ENCODE data around the gene SEMA4F.

Gene SEMA4F

GRCh38 chr2:74659462-74659861, 5.4 kb downstream of the SEMA4F start:
- DNase-seq (ENCODE audit: low spot score), result no peak

GRCh38 chr2:74668087-74668486, 14.0 kb downstream of the SEMA4F start:
- no peak for DNase-seq (ENCODE audit: low spot score)

- DNase-seq (ENCODE audit: low spot score), result no peak
These were observed 16.2 kb downstream of the SEMA4F start for GRCh38 chr2:74670263-74670662.

- DNase-seq (ENCODE audit: low spot score), result no peak
These were observed 17.4 kb downstream of the SEMA4F start for GRCh38 chr2:74671479-74671878.

- DNase-seq (ENCODE audit: low spot score), result no peak
These were observed 19.9 kb downstream of the SEMA4F start for GRCh38 chr2:74673826-74674528.

- no peak for DNase-seq (ENCODE audit: low spot score)
These were observed 21.0 kb downstream of the SEMA4F start for GRCh38 chr2:74675090-74675489.

- no peak for DNase-seq (ENCODE audit: low spot score)
These were observed 22.3 kb downstream of the SEMA4F start for GRCh38 chr2:74676331-74676730.

- no peak for DNase-seq (ENCODE audit: low spot score)
These were observed 25.6 kb downstream of the SEMA4F start for GRCh38 chr2:74679615-74680014.

GRCh38 chr2:74682501-74682900, 28.5 kb downstream of the SEMA4F start:
- no peak for DNase-seq (ENCODE audit: low spot score)

- no peak for DNase-seq (ENCODE audit: low spot score)
These were observed 31.4 kb downstream of the SEMA4F start for GRCh38 chr2:74685408-74685807.

- no peak for DNase-seq (ENCODE audit: low spot score)
These were observed 34.8 kb downstream of the SEMA4F start for GRCh38 chr2:74688881-74689280.

GRCh38 chr2:74689671-74690070, 35.6 kb downstream of the SEMA4F start:
- no peak for DNase-seq (ENCODE audit: low spot score)

GRCh38 chr2:74690571-74690970, 36.5 kb downstream of the SEMA4F start:
- DNase-seq (ENCODE audit: low spot score), result peak; percentile 22

- DNase-seq (ENCODE audit: low spot score), result no peak
These were observed 37.9 kb downstream of the SEMA4F start for GRCh38 chr2:74691929-74692328.

GRCh38 chr2:74693213-74693612, 39.2 kb downstream of the SEMA4F start:
- DNase-seq (ENCODE audit: low spot score), result no peak

- no peak for DNase-seq (ENCODE audit: low spot score)
These were observed 39.6 kb downstream of the SEMA4F start for GRCh38 chr2:74693668-74694067.

- no peak for DNase-seq (ENCODE audit: low spot score)
These were observed 40.2 kb downstream of the SEMA4F start for GRCh38 chr2:74694281-74694680.

- DNase-seq (ENCODE audit: low spot score), result no peak
These were observed 41.6 kb downstream of the SEMA4F start for GRCh38 chr2:74695663-74696062.

GRCh38 chr2:74696829-74697228, 42.8 kb downstream of the SEMA4F start:
- no peak for DNase-seq (ENCODE audit: low spot score)

- DNase-seq (ENCODE audit: low spot score), result no peak
These were observed 46.8 kb downstream of the SEMA4F start for GRCh38 chr2:74700643-74701372.

- DNase-seq (ENCODE audit: low spot score), result no peak
These were observed 48.1 kb downstream of the SEMA4F start for GRCh38 chr2:74702001-74702715.

- DNase-seq (ENCODE audit: low spot score), result no peak
These were observed 49.3 kb downstream of the SEMA4F start for GRCh38 chr2:74703373-74703772.

- DNase-seq (ENCODE audit: low spot score), result no peak
These were observed 50.2 kb downstream of the SEMA4F start for GRCh38 chr2:74704216-74704615.

All from putamen (tissue), 1 donor.